GM19023 (cell line): ENCODE data around the gene RFTN2.
"Not testable (repeated sequence)": the region's sequence is repeated elsewhere in the genome, so short reads cannot be mapped to it uniquely, and the experiment has no call there.

Experiments used
- ATAC-seq: cut with Tn5 transposase; IDR thresholded peaks from one replicate; pipeline ENCODE4 v1.9.1; 2021; ENCODE audit warnings: mild to moderate bottlenecking, moderate library complexity; ENCODE audit not compliant: unreplicated experiment

The RFTN2 gene

GRCh38 chr2:197551260-197551659 lies 124.1 kb downstream of the RFTN2 start:
- not testable (repeated sequence) for ATAC-seq

GRCh38 chr2:197548582-197548981 lies 126.8 kb downstream of the RFTN2 start:
- no peak for ATAC-seq

- ATAC-seq, result no peak
Observed at GRCh38 chr2:197547163-197547900, 128.1 kb downstream of the RFTN2 start.

- no peak for ATAC-seq
Observed at GRCh38 chr2:197543206-197543605, 132.2 kb downstream of the RFTN2 start.

GRCh38 chr2:197539734-197540133 lies 135.7 kb downstream of the RFTN2 start:
- ATAC-seq, result no peak

GRCh38 chr2:197538412-197538811 lies 137.0 kb downstream of the RFTN2 start:
- no peak for ATAC-seq
